ENCODE results near the gene CIAPIN1.

GRCh38 chr16:57412584-57412983 is 34.6 kb downstream of the CIAPIN1 start:
- TF ChIP-seq CTCF (IDR thresholded peaks at IDR 0.05; ENCODE audit: insufficient read depth, low read length) (no peak), GABPA (IDR thresholded peaks at IDR 0.05; ENCODE audit: low read depth) (no peak), POLR2AphosphoS5 (IDR thresholded peaks at IDR 0.05; ENCODE audit: low read depth) (no peak)
